Measurements from ENCODE around the gene NAIF1. TPM values are rescaled to one million over a fixed set of nuclear protein-coding genes. Genes with fewer than 3 reads are reported as not detected.

NAIF1 gene
- total RNA-seq, 1 donor = 10.8 TPM

- no peak overlapping the region for H3K4me3 ChIP-seq (ENCODE audit: low read depth, low read length)
- TF ChIP-seq CTCF (IDR thresholded peaks at IDR 0.05; ENCODE audit: insufficient read depth, low read depth, low read length) = no peak
- no peak for DNase-seq (ENCODE audit: low read depth)
Measured at GRCh38 chr9:128105538-128106175, 38.5 kb upstream of the NAIF1 start.

- no peak for TF ChIP-seq CTCF (IDR thresholded peaks at IDR 0.05; ENCODE audit: insufficient read depth, low read depth, low read length)
- no peak for DNase-seq (ENCODE audit: low read depth)
- no peak overlapping the region for H3K4me3 ChIP-seq (ENCODE audit: low read depth, low read length)
Measured at GRCh38 chr9:128104171-128104618, 37.1 kb upstream of the NAIF1 start.

GRCh38 chr9:128103589-128103962 lies 36.5 kb upstream of the NAIF1 start:
- DNase-seq (ENCODE audit: low read depth) = no peak
- no peak overlapping the region for H3K4me3 ChIP-seq (ENCODE audit: low read depth, low read length)
- peak; percentile 19 for TF ChIP-seq CTCF (IDR thresholded peaks at IDR 0.05; ENCODE audit: insufficient read depth, low read depth, low read length)

- no peak for TF ChIP-seq CTCF (IDR thresholded peaks at IDR 0.05; ENCODE audit: insufficient read depth, low read depth, low read length)
- DNase-seq (ENCODE audit: low read depth) = no peak
- no peak overlapping the region for H3K4me3 ChIP-seq (ENCODE audit: low read depth, low read length)
Measured at GRCh38 chr9:128102861-128103588, 35.9 kb upstream of the NAIF1 start.

GRCh38 chr9:128102196-128102595 lies 35.1 kb upstream of the NAIF1 start:
- TF ChIP-seq CTCF (IDR thresholded peaks at IDR 0.05; ENCODE audit: insufficient read depth, low read depth, low read length) = no peak
- no peak for DNase-seq (ENCODE audit: low read depth)
- H3K4me3 ChIP-seq (ENCODE audit: low read depth, low read length) = no peak overlapping the region

DNA sequence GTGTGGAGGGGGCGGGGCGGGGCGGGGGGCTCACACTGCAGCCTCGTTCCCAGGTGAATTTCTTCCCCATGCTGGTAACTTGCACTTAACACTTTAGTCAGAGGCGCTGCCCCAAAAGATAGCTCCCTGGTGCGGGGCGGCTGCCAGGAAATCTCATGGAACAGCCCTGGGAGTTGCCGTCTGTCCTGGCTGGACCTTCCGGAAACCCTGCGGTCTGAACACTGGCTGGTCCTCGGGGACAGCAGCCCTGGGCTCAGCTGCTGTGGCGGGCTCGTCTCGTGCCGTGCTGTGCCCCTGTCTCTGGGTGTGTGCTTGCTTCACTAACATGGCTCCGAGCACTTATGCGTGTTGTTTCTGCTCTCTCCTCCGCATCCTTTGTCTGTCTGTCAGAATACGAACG lies 34.6 kb upstream of the NAIF1 start:
- no peak for DNase-seq (ENCODE audit: low read depth)
- no peak overlapping the region for H3K4me3 ChIP-seq (ENCODE audit: low read depth, low read length)
- no peak for TF ChIP-seq CTCF (IDR thresholded peaks at IDR 0.05; ENCODE audit: insufficient read depth, low read depth, low read length)
